CD4-positive, alpha-beta T cell (primary cell): ENCODE results near the gene UBE2N. TPM values are rescaled to one million over a fixed set of nuclear protein-coding genes. Genes with fewer than 3 reads are reported as not detected.

ENCODE experiments used
- ATAC-seq: fragments of 200-7000 bp; cut with Tn5 transposase; one replicate; pipeline ENCODE4 v1.10.0; 2022; ENCODE audit warnings: mild to moderate bottlenecking; ENCODE audit not compliant: poor library complexity
- CTCF ChIA-PET: fragments of 350-600 bp; sonication (Branson Sonifier 250); formaldehyde crosslinking; loops from one replicate; lab custom pipeline; 2021; ENCODE audit warnings: antibody characterized with exemption, inconsistent platforms; lab: Charles Lee
- POLR2A ChIA-PET: fragments of 350-600 bp; sonication (Branson Sonifier 250); formaldehyde crosslinking; loops from one replicate; lab custom pipeline; 2021; ENCODE audit warnings: antibody characterized with exemption, inconsistent platforms; lab: Charles Lee
- DNase-seq, 14 experiments: peaks; one replicate each; pipeline ENCODE4 v3.0.0-alpha.2; 2013 to 2020; ENCODE audit warnings: mixed read lengths in 2 of 14
- H3K27ac ChIP-seq, 2 donors: one replicate each; pipeline versions ENCODE4 v1.5.1 to v1.7.0; 2013; ENCODE audit warnings: low read length in 2 of 2, low read depth in 1 of 2, mild to moderate bottlenecking in 1 of 2
- H3K27me3 ChIP-seq, 2 experiments: 1 replicate in 1 of 2; 2 replicates in 1 of 2; pipeline versions ENCODE4 v1.6.1 to v1.7.0; 2013; ENCODE audit warnings: low read length in 2 of 2, control low read depth in 1 of 2, mild to moderate bottlenecking in 1 of 2, moderate library complexity in 1 of 2; ENCODE audit not compliant: insufficient read depth in 2 of 2, control insufficient read depth in 1 of 2
- H3K36me3 ChIP-seq: one replicate; pipeline ENCODE4 v1.6.1; 2013; ENCODE audit warnings: low read length, control low read depth; ENCODE audit not compliant: insufficient read depth
- H3K4me1 ChIP-seq: one replicate; pipeline ENCODE4 v1.6.1; 2013; ENCODE audit warnings: low read length, control low read depth; ENCODE audit not compliant: insufficient read depth
- H3K4me3 ChIP-seq: one replicate; pipeline ENCODE4 v1.5.1; 2013; ENCODE audit warnings: mild to moderate bottlenecking, low read length, moderate library complexity
- H3K9me3 ChIP-seq, 2 experiments: 1 replicate in 1 of 2; 2 replicates in 1 of 2; pipeline versions ENCODE4 v1.6.1 to v1.7.0; 2013; ENCODE audit warnings: low read length in 2 of 2, mild to moderate bottlenecking in 2 of 2, control low read depth in 1 of 2, moderate library complexity in 1 of 2; ENCODE audit not compliant: control insufficient read depth in 1 of 2, insufficient read depth in 1 of 2
- H3K27ac Mint-ChIP-seq: one replicate; pipeline ENCODE4 v1.8.0; 2020; ENCODE audit warnings: mixed read lengths
- H3K27me3 Mint-ChIP-seq: one replicate; pipeline ENCODE4 v1.8.0; 2021; ENCODE audit warnings: mixed read lengths
- H3K36me3 Mint-ChIP-seq: one replicate; pipeline ENCODE4 v1.8.0; 2021; ENCODE audit warnings: low read depth, mixed read lengths
- H3K4me1 Mint-ChIP-seq: one replicate; pipeline ENCODE4 v1.8.0; 2021; ENCODE audit warnings: low read depth, mixed read lengths
- H3K4me3 Mint-ChIP-seq: one replicate; pipeline ENCODE4 v1.8.0; 2020; ENCODE audit warnings: mild to moderate bottlenecking, mixed read lengths
- H3K9me3 Mint-ChIP-seq: one replicate; pipeline ENCODE4 v1.8.0; 2020; ENCODE audit warnings: mixed read lengths
- CTCF ChIP-seq: fragments of 200-600 bp; IDR thresholded peaks from one replicate; pipeline ENCODE4 v1.8.0; 2022; ENCODE audit warnings: antibody characterized with exemption, mild to moderate bottlenecking
- intact Hi-C, 2 experiments: fragments of 100-400 bp; cut with DNase I in 1 of 2; cut with micrococcal nuclease in 1 of 2; formaldehyde crosslinking; loops; one replicate each; pipeline versions ENCODE4 v1.15.1 to v1.9.0; 2023 to 2025; cut with DNase I, micrococcal nuclease
- total RNA-seq, 174 experiments: library from RNA in 2 of 174; stranded (reverse) in 2 of 174; gene quantifications; one replicate each; pipeline ENCODE4 v1.2.3 and lab custom pipeline; 2021 to 2026

UBE2N gene
- total RNA-seq, 2 experiments from 2014 or later, result 89.8 to 101 TPM

DNA sequence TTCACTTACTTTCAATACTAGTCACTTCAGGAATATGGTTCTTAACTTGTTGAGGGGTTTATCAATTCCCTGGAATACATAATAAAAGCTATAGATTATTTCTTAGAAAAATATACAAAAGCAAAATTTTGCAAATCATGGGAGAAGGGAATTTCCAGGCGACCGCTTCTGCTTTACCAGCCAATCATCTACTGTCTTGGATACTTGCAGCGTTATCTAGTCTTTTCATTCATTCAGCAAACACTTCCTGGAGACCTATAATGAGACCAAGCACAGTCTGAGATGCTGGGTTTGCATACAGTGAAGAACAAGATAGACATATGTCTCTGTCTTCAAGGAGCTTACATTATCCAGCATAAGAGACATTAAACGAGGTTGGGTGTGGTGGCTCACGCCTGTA is 24.1 kb upstream of the UBE2N start:
- CTCF ChIA-PET, result no interaction called here
- peaks cover 8% of the 10 kb centered on the region for H3K36me3 ChIP-seq
- no peaks in the 10 kb centered on the region for H3K9me3 ChIP-seq
- intact Hi-C loops, result loop anchor here in 1 of 2 experiments (2.0 to 10.0 kb wide), 4 partner anchors 15 to 1609 kb away; partner anchors contain the start of genes CRADD and NR2C1
- Mint-ChIP-seq H3K27me3 (no peaks in the 10 kb centered on the region), H3K4me3 (peak overlapping the region; percentile 77), H3K27ac (peak overlapping the region; percentile 54), H3K9me3 (no peaks in the 10 kb centered on the region), H3K4me1 (peaks cover 39% of the 10 kb centered on the region), H3K36me3 (peaks cover 24% of the 10 kb centered on the region)
- POLR2A ChIA-PET, result interaction anchor here (3.3 kb wide), 1 partner anchor 24 kb away, joined by 22 read pairs; the partner anchor contains the start of gene UBE2N
- no peak for ATAC-seq
- TF ChIP-seq CTCF, result no peak
- H3K27ac ChIP-seq, result no peak overlapping the region
- peaks cover 22% of the 10 kb centered on the region for H3K4me1 ChIP-seq
- DNase-seq, result no peak
- no peaks in the 10 kb centered on the region for H3K27me3 ChIP-seq
- H3K4me3 ChIP-seq, result no peak overlapping the region

GRCh38 chr12:93461503-93461902 is 19.8 kb upstream of the UBE2N start:
- no peak overlapping the region for H3K4me3 Mint-ChIP-seq
- H3K27me3 Mint-ChIP-seq, result no peaks in the 10 kb centered on the region
- ATAC-seq (no peak), DNase-seq (peak in 1 of 14 experiments; percentile 28)
- peaks cover 0 to 2% of the 10 kb centered on the region in 2 experiments for H3K27me3 ChIP-seq
- H3K4me1 Mint-ChIP-seq, result no peaks in the 10 kb centered on the region
- H3K27ac Mint-ChIP-seq, result no peak overlapping the region
- no peaks in the 10 kb centered on the region for H3K36me3 Mint-ChIP-seq
- intact Hi-C loops, result loop anchor here in 1 of 2 experiments (10.0 kb wide), 1 partner anchor 1613 kb away; the partner anchor contains the start of gene NR2C1
- no peak overlapping the region for H3K4me3 ChIP-seq
- no peaks in the 10 kb centered on the region for H3K9me3 Mint-ChIP-seq
- H3K4me1 ChIP-seq, result no peaks in the 10 kb centered on the region
- H3K9me3 ChIP-seq, result no peaks in the 10 kb centered on the region
- H3K27ac ChIP-seq, result no peak overlapping the region
- H3K36me3 ChIP-seq, result no peaks in the 10 kb centered on the region
- CTCF ChIA-PET, result interaction anchor here (1.4 kb wide), 1 partner anchor 47 kb away, joined by 3 read pairs; no protein-coding TSS in a partner anchor
- POLR2A ChIA-PET, result interaction anchor here (1.8 kb wide), 1 partner anchor 25 kb away, joined by 3 read pairs; no protein-coding TSS in a partner anchor
- TF ChIP-seq CTCF, result no peak

GRCh38 chr12:93460902-93461301 is 19.2 kb upstream of the UBE2N start:
- Histone ChIP-seq H3K9me3 (no peaks in the 10 kb centered on the region), H3K36me3 (no peaks in the 10 kb centered on the region), H3K4me1 (no peaks in the 10 kb centered on the region), H3K27ac (no peak overlapping the region), H3K4me3 (no peak overlapping the region), H3K27me3 (peaks cover 0 to 2% of the 10 kb centered on the region in 2 experiments)
- Mint-ChIP-seq H3K9me3 (no peaks in the 10 kb centered on the region), H3K4me3 (no peak overlapping the region), H3K27me3 (no peaks in the 10 kb centered on the region), H3K36me3 (no peaks in the 10 kb centered on the region), H3K4me1 (no peaks in the 10 kb centered on the region), H3K27ac (no peak overlapping the region)
- intact Hi-C loops, result loop anchor here in 1 of 2 experiments (10.0 kb wide), 1 partner anchor 1614 kb away; the partner anchor contains the start of gene NR2C1
- TF ChIP-seq CTCF, result no peak
- no peak for DNase-seq
- ChIA-PET POLR2A (interaction anchor here (1.8 kb wide), 1 partner anchor 24 kb away, joined by 3 read pairs; no protein-coding TSS in a partner anchor), CTCF (interaction anchor here (1.4 kb wide), 1 partner anchor 46 kb away, joined by 3 read pairs; no protein-coding TSS in a partner anchor)
- ATAC-seq, result no peak
